HepG2 (cell line): ENCODE data around the gene ACYP2. TPM values are rescaled to one million over a fixed set of nuclear protein-coding genes. Genes with fewer than 3 reads are reported as not detected.

ENCODE experiments used
- CAMTA2 ChIP-seq: sonication (generic); formaldehyde crosslinking; IDR thresholded peaks from 2 replicates; pipeline ENCODE4 v1.4.0; 2020; ENCODE audit warnings: mild to moderate bottlenecking, missing genetic modification reagents, borderline replicate concordance
- MAFG ChIP-seq: sonication (generic); formaldehyde crosslinking; IDR thresholded peaks from 2 replicates; pipeline ENCODE4 v1.5.1; 2020; ENCODE audit warnings: mild to moderate bottlenecking, missing genetic modification reagents
- MTA3 ChIP-seq: sonication (generic); formaldehyde crosslinking; IDR thresholded peaks from 2 replicates; pipeline ENCODE4 v1.4.0; 2020; ENCODE audit warnings: missing genetic modification reagents
- RAD51 ChIP-seq: fragments of 450-650 bp; IDR thresholded peaks from 2 replicates; pipeline ENCODE4 v1.6.1; 2016; ENCODE audit warnings: borderline replicate concordance
- SNAPC2 ChIP-seq: sonication (generic); formaldehyde crosslinking; IDR thresholded peaks from 2 replicates; pipeline ENCODE4 v1.8.1; 2022; ENCODE audit warnings: mild to moderate bottlenecking, missing genetic modification reagents
- TCF12 ChIP-seq, 2 experiments: fragments of 450-650 bp in 1 of 2; sonication (generic) in 1 of 2; formaldehyde crosslinking in 1 of 2; IDR thresholded peaks; 2 replicates each; pipeline versions ENCODE4 v1.6.1 to v1.8.0; 2017 to 2022; ENCODE audit warnings: antibody characterized with exemption in 1 of 2, mild to moderate bottlenecking in 1 of 2, missing genetic modification reagents in 1 of 2, moderate library complexity in 1 of 2
- TOPORS ChIP-seq: sonication (generic); formaldehyde crosslinking; IDR thresholded peaks from 2 replicates; pipeline ENCODE4 v1.8.0; 2023; ENCODE audit warnings: mild to moderate bottlenecking, missing genetic modification reagents
- ZNF225 ChIP-seq: sonication (generic); formaldehyde crosslinking; IDR thresholded peaks from 2 replicates; pipeline ENCODE4 v1.4.0; 2020; ENCODE audit warnings: mild to moderate bottlenecking, missing genetic modification reagents
- ZNF354B ChIP-seq: sonication (generic); formaldehyde crosslinking; IDR thresholded peaks from 2 replicates; pipeline ENCODE4 v1.8.0; 2022; ENCODE audit warnings: mild to moderate bottlenecking, missing genetic modification reagents
- ZNF644 ChIP-seq: IDR thresholded peaks from 2 replicates; pipeline ENCODE4 v1.6.1; 2016; ENCODE audit warnings: low read depth
- ZSCAN25 ChIP-seq: sonication (generic); formaldehyde crosslinking; IDR thresholded peaks from 2 replicates; pipeline ENCODE4 v1.8.0; 2022; ENCODE audit warnings: mild to moderate bottlenecking, missing genetic modification reagents
- ZSCAN30 ChIP-seq: sonication (generic); formaldehyde crosslinking; IDR thresholded peaks from 2 replicates; pipeline ENCODE4 v1.5.0; 2020; ENCODE audit warnings: mild to moderate bottlenecking, missing genetic modification reagents
- polyA plus RNA-seq, 8 experiments: library from polyadenylated mRNA; depleted of rRNA in 3 of 8; stranded (reverse) in 7 of 8; unstranded in 1 of 8; fragments of >200 nt; fragmentation: Illumina TruSeq in 4 of 8; extraction: Trizol in 4 of 8; gene quantifications; 2 replicates each; pipeline versions ENCODE4 v1.2.1 to v1.2.3, GENCODE V29; 2011 to 2016; ENCODE audit warnings: low read depth in 4 of 8, missing spikeins in 1 of 8, mixed read lengths in 1 of 8; ENCODE audit not compliant: insufficient read depth in 1 of 8
- total RNA-seq, 5 experiments: library from RNA; depleted of rRNA; stranded (reverse); fragments of >200 nt; fragmentation: Illumina TruSeq; extraction: Trizol; gene quantifications; 2 replicates each; pipeline ENCODE4 v1.2.3, GENCODE V29; 2016; ENCODE audit warnings: low read depth in 1 of 5
- TF ChIP-seq, protein P1 (sequence below): sonication (generic); formaldehyde crosslinking; IDR thresholded peaks from 2 replicates; pipeline ENCODE4 v1.4.0; 2020; ENCODE audit warnings: missing genetic modification reagents
- TF ChIP-seq, protein P2 (sequence below): sonication (generic); formaldehyde crosslinking; IDR thresholded peaks from 2 replicates; pipeline ENCODE4 v1.4.0; 2020; ENCODE audit warnings: low read depth, missing genetic modification reagents
- TF ChIP-seq, protein P3 (sequence below): sonication (generic); formaldehyde crosslinking; IDR thresholded peaks from 2 replicates; pipeline ENCODE4 v1.5.0; 2020; ENCODE audit warnings: mild to moderate bottlenecking, low read depth, missing genetic modification reagents, borderline replicate concordance

Gene ACYP2
- total and polyA plus RNA-seq, 2 of the 13 experiments (the other 11 are each of a cell fraction or from before 2014, with no cell fraction given) = 12.3 to 12.7 TPM

DNA sequence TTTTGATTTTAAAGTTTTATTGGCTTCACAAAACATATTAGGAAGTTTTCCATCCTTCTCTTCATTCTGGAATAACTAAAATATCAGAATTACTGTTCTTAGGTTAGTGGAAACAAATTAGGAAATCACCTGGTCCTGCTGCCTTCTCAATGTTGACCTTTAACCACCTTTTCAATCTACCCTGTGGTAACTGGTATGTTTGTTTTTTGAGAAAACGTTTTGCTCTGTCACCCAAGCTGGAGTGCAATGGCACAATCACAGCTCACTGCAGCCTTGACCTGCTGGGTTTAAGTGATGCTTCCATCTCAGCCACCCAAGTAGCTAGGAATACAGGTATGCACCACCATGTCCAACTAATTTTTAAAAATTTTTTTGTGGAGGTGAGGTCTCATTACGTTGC lies 28.4 kb downstream of the ACYP2 start (continued):
- TF ChIP-seq, protein P1, sequence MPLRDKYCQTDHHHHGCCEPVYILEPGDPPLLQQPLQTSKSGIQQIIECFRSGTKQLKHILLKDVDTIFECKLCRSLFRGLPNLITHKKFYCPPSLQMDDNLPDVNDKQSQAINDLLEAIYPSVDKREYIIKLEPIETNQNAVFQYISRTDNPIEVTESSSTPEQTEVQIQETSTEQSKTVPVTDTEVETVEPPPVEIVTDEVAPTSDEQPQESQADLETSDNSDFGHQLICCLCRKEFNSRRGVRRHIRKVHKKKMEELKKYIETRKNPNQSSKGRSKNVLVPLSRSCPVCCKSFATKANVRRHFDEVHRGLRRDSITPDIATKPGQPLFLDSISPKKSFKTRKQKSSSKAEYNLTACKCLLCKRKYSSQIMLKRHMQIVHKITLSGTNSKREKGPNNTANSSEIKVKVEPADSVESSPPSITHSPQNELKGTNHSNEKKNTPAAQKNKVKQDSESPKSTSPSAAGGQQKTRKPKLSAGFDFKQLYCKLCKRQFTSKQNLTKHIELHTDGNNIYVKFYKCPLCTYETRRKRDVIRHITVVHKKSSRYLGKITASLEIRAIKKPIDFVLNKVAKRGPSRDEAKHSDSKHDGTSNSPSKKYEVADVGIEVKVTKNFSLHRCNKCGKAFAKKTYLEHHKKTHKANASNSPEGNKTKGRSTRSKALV (CRISPR knock-in tag) = no peak
- TF ChIP-seq SNAPC2 (CRISPR knock-in tag) (no peak), ZNF225 (no peak), ZNF644 (CRISPR knock-in tag) (peak; percentile 83; the same call in 1 of the 2 replicates), MAFG (CRISPR knock-in tag) (no peak), MTA3 (CRISPR knock-in tag) (no peak), RAD51 (no peak), ZSCAN25 (CRISPR knock-in tag) (no peak), ZNF354B (CRISPR knock-in tag) (no peak), CAMTA2 (no peak), ZSCAN30 (CRISPR knock-in tag) (no peak), TCF12 (IDR thresholded peaks at IDR 0.05) (no peak), TCF12 (CRISPR knock-in tag; IDR thresholded peaks at IDR 0.05) (no peak), TOPORS (CRISPR knock-in tag) (no peak)
- TF ChIP-seq, protein P2, sequence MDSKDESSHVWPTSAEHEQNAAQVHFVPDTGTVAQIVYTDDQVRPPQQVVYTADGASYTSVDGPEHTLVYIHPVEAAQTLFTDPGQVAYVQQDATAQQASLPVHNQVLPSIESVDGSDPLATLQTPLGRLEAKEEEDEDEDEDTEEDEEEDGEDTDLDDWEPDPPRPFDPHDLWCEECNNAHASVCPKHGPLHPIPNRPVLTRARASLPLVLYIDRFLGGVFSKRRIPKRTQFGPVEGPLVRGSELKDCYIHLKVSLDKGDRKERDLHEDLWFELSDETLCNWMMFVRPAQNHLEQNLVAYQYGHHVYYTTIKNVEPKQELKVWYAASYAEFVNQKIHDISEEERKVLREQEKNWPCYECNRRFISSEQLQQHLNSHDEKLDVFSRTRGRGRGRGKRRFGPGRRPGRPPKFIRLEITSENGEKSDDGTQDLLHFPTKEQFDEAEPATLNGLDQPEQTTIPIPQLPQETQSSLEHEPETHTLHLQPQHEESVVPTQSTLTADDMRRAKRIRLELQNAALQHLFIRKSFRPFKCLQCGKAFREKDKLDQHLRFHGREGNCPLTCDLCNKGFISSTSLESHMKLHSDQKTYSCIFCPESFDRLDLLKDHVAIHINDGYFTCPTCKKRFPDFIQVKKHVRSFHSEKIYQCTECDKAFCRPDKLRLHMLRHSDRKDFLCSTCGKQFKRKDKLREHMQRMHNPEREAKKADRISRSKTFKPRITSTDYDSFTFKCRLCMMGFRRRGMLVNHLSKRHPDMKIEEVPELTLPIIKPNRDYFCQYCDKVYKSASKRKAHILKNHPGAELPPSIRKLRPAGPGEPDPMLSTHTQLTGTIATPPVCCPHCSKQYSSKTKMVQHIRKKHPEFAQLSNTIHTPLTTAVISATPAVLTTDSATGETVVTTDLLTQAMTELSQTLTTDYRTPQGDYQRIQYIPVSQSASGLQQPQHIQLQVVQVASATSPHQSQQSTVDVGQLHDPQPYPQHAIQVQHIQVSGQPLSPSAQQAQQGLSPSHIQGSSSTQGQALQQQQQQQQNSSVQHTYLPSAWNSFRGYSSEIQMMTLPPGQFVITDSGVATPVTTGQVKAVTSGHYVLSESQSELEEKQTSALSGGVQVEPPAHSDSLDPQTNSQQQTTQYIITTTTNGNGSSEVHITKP = 0 out of 2 replicates have a peak, but pooled peaks have one; percentile 32
- TF ChIP-seq, protein P3, sequence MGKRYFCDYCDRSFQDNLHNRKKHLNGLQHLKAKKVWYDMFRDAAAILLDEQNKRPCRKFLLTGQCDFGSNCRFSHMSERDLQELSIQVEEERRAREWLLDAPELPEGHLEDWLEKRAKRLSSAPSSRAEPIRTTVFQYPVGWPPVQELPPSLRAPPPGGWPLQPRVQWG = no peak
